HG03558 (cell line): ENCODE data around the gene ATP2B2.
"Not testable (repeated sequence)": the region's sequence is repeated elsewhere in the genome, so short reads cannot be mapped to it uniquely, and the experiment has no call there.

Experiments used
- ATAC-seq: cut with Tn5 transposase; IDR thresholded peaks from one replicate; pipeline ENCODE4 v1.9.1; 2021; ENCODE audit warnings: moderate number of reproducible peaks; ENCODE audit not compliant: unreplicated experiment; ENCODE audit errors: extremely low read depth

Gene ATP2B2

DNA sequence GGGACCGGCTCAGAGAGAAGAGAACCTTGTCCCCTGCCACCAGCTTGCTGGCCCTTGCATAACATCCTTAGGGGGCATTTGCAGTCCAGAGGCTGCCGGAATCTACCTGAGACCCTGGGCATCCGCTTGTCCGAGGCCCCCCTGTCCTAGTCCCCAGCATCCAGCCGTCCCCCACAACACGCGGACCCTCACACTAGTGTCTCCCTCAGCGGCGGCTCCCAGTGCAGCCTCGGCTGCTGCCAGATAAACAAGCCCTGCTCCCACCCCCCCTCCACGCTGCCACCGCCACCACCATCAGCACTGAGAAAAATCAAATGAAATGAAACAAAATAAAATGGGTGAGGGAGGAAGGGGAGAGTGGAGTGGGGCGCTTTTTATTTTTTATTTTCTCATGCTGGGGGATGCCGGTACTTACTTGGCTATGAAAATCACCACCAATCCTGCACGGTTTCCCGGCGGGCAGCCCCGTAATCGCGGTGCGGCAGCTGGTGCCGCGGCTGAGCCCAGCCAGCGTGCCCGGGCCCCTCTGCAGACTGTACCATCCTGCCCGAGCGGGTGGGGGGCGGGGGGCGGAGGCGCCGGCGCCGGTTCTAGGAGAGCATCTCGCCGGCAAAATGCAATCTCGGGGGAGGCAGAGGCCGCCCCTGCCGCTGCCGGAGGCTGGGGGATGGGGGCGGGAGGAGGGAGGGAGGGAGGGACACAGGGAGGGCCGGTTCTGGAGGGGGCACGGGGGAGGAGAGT is at the start of gene ATP2B2:
Gene ATP2B2 (minus strand): TSS at position 537 of the 741 bp plus-strand sequence. CDS start 56,043 bp downstream, outside the sequence.
- ATAC-seq, result no peak

DNA sequence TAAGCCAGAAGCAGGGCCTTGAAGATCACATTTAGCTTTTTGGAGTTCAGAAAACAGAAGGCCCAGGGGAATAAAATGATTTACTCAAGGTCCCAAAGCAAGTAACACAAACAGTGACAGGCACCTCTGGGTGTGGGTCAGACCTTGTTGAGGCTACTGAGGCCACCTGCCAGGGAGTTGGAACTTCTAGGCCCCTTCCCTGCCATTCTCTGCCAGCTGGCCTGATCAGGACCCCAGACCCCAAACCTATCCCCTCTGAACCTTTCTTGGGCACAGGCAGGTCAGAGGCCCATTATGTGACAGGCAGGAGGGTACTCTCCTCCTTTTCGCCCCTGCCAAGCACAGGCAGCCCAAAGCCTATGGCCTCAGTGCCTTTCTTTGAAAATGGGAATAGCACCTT is 49.4 kb upstream of the ATP2B2 start:
- no peak for ATAC-seq

DNA sequence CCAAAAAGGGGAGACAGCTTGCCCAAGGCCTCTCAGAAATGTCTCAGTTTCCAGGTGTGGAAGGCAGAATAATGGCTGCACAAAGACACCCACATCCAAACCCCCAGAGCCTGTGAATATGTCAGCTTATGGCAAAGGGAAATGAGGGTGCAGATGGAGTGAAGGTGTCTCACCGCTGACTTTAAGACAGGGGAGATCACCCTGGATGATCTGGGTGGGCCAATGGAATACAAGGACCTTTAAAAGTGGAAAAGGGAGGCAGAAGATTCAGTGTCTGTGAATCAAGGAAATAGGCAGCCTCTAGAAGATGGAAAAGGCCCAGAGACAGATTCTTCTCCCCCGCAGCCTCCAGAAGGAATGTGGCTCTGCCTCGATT is 48.8 kb upstream of the ATP2B2 start:
- ATAC-seq, result no peak

DNA sequence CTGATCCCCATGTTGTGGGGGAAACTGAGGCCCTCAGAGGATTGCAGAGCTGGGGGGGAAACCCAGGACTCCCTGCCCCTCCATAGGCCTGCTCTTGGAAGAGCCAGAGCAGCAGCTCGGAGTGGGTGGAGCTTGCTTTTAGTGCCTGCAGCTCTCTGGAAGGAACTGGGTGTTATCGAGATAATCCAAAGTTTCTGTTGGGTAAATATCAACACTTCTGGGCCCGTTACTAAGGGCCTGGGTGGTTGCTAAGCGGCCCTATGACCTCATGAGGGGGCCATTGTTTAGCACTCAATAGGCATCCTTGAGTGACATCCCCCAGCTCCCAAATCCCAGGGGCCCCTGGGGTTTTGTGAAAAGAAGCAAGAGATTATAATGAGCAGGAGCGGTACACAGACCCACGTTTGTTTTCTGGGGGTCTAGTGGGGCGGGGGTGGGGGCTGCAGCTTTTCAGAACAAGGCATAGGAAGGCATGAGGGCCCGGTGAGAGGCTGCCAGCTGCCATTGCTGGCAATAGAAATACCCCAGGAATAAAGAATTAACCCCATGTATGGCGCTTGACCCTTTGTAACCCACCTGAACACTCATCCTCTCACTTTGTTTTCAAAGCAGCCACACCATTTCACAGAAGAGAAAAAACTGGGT is 48.3 kb upstream of the ATP2B2 start:
- ATAC-seq, result no peak

DNA sequence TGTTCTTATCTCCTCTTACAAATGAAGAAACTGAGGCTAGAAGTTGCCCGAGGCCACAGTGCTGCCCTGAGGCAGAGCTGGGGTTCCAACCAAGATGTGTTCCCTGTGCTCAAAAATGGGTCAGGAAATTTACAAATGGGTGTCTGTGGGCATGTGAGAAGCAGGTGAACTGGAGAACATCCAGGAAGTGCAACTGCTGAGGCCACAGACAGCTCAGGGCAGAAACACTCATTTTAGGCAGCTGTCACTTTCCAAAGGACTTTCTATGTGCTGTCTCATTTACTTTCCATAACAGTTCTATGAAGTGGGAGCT is 47.2 kb upstream of the ATP2B2 start:
- ATAC-seq, result no peak

DNA sequence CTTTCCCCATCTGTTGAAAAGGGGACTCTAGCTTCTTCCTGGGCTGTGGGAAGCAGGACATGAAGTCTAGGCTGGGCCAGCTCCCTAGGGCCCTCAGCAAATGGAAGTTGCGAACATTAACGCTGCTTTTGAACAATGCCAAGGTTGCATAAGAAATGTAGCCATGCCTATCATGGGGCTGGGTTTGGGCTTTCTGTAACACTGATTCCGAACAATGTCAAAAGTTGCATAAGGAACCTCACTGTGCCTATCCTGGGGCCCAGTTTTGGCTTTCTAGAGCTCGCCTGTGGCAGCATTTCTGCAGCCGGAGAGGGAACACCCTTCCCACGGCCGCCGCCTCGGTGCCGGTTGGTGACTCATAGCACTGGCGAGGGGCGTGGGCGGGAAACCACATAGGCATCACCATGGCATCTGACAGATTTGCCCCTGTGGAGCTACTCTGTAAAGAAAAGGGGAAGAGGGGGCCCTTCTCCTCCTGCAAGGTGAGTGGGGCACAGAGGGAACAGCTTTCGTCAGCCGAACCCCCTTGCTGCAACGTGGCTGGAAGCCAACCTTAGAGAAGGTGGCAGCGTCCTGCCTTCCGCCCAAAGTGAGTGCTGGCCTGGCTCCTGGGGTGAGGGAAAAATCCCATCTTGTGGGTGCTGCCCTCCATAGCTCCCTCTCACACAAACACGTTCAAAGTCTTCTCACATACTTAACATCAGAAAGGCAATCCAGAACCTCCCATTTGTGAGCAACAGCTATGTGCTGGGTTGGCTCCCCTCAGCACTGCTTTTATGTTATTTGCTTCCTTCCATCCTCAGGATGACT is 46.6 kb upstream of the ATP2B2 start:
- ATAC-seq, result no peak

DNA sequence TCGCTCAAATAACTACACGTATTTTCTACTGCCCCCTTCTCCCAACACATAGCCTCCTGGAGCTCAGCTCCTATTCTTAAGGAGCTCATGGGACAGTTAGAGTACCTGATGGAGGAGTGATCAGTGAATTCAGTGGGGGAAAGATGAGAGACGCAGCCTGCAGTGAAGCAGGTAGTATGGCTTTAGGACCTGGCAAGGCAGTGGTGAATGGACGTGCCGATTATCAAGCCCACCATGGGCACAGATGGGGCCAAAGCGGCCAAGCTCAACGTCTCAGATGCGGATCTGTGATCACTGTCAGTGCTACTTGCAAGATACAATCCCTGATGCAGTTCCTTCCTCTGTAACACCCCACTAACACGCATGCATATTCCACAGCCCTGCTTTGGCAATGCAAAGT is 45.8 kb upstream of the ATP2B2 start:
- ATAC-seq, result no peak

DNA sequence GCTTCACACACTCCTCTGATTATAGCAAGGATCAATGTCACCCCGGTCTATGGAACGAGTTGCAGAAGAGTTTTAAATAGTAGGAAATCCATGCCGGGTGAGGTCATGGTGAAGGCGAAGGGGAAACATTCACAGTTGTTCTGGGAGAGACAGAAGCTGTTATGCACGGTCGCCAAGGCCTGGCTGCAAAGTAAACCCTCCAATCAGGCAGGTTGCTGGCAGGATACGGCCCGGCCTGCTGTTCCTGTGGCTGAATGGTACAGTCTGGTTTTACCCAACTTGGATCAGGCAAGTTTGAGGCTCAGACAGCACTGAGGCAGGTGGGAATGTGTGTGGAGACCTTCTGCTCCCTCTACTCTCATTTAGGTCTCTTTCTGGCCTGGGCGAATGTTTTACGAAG is 45.3 kb upstream of the ATP2B2 start:
- no peak for ATAC-seq

DNA sequence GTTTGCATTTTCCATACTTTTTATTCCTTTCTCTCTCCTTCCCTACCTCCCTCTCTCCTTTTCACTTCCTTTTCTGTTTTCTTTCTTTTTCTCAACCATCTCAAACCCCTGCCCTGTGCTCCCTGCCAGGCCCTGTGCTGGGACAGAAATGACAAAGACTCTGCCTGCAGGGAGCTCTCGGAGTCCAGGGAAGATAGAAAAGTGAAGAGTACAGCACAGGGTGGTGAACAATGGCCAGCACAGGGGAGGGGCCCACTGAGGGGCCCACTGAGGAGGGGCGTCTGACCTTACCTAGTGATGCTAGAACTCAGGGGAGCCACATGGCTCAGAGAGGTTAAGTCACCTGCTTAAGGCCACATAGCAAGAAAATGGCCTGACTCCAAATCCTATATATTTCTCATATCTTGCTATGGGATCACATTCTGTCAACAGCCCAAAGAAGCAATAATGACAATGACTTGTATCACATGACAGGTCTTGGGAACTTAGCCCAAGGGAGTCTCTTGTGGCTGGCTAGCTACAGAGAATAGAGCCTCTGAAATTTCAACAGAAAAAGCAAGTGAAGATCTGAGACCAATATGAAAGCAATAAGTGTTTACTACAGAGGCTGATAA is 44.3 kb upstream of the ATP2B2 start:
- ATAC-seq, result no peak

DNA sequence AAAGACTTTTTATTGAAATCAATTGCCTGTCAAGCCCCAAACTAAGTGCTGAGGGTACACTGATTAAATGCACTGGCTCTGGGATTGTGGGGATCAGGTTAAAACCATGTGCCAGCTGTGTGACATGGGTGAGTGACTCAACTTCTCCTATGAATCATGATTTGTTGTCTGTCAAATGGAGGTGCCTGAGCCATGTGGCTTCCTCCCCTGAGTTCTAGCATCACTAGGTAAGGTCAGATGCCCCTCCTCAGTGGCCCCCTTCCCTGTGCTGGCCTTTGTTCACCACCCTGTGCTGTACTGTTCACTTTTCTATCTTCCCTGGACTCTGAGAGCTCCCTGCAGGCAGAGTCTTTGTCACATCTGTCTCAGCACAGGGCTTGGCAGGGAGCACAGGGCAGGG is 43.6 kb upstream of the ATP2B2 start:
- no peak for ATAC-seq

DNA sequence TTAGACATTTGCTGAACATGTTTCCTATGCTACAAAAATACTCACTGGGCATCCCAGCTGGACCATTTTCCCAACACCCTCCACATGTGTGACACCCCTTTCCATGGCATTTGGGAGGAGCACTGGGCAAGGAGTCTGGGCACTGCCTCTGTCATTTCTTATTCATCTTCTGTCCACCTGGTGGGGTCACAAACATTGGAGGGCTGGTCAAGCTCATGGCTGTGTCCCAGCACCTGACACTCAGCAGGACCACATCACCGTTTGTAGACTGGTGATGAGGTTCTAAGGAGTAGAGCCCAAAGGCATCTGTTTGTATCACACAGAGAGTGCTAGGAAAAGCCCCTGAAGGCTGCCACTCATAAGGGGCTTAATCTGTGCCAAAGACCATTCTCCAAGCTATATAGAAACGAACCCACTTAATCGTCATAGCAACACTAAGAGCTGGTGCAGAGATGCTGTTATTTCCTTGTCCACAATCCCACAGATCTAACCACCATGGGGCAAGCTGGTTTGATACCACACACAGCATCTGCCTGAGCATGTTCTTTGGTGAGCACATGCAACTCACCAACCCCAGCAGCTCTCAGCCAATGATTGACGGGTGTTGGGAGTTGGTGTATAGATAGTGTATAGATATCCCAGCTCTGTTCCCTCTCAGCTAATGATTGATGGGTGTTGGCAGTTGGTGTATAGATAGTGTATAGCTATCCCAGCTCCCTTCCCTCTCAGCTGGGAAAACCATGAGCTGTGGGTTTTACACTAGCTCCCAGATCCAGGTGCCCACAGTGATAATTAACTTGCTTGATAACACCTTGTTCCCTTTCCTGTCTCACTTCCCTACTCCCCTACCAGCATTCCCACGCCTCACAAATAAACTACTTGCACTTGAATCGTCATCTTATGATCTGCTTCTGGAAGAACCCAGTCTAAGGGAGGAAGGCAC is 42.7 kb upstream of the ATP2B2 start:
- ATAC-seq, result no peak

DNA sequence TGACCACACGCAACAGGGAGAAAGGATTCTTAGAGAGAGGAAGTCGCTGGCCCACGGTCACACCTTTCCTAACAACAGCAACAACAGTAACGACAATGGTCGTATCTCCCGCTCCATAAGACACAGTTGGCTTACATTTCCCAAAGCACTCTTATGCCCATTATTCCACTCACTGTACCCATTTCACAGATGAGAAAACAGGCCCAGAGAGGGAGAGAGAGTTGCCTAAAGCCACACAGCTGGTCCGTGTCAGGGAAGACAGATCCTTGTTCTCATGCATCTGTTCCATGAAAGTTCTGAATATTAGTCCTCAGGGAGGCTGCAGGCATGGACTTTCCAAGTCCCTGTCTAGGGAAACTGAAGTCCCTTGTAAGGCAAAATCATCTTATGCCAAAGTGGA is 42.0 kb upstream of the ATP2B2 start:
- no peak for ATAC-seq

DNA sequence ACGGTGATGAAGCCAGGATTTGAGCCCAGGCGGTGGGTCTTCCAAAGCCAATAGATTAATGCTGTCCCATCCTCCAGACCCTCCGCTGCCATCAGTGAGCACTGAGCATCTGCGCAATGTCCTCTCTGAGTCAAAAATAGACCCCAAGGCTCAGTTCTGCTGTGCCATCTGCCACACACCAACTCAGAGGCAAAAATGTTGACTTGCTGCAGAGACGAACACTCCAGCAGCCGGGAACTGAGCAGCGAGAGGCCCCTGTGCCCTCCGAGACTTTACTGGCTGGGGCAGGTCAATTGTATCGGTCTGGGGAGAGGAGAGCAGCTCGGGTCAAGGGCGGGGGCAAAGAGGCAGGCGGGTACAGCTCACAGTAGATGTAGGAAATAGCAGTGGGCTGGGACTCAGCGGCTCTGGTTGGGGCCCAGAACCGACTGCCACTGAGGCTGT is 41.5 kb upstream of the ATP2B2 start:
- ATAC-seq, result no peak

DNA sequence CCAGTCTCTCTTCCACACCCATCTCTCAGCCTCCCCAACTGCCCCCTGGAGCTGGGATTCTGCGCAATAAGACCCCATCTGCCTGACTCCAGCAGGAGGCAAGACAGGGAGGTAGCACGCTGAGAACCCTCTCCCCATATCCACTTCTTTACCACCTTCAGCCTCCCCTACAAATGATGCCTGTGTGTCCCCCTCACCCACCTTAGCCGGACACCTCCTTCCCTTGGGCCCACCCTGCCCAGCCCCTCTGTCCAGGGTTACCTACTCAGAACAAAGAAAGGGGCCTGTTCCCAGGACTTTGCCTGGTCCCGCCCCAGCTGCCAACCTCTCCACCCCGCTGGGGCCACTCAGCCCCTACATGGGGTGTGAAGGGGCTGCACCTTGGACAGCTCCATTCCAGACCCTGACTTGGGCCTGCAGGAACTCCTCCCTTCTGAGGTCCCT is 40.8 kb upstream of the ATP2B2 start:
- ATAC-seq, result no peak

DNA sequence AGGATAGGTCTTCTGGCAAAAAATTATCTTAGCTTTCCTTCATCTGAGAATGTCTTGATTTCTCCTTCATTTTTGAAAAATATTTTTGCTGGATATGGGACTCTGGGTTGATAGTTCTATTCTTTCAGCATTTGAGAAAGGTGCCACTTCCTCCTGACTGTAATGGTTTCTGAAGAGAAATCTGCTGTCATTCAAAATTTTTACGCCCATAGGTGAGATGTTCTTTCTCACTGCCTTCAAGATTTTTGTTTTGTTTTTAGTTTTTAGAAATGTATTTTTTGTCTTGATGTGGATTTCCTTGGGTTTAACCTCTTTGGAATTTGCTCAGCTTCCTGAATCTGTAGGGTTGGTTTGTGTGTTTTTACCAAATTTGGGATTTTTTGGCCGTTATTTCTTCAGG is 37.1 kb upstream of the ATP2B2 start:
- ATAC-seq, result no peak

DNA sequence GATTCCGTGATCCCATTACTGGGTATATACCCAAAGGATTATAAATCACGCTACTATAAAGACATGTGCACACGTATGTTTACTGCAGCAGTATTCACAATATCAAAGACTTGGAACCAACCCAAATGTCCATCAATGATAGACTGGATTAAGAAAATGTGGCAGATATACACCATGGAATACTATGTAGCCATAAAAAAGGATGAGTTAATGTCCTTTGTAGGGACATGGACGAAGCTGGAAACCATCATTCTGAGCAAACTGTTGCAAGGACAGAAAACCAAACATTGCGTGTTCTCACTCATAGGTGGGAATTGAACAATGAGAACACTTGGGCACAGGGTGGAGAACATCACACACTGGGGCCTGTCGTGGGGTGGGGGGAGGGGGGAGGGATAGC is 35.0 kb upstream of the ATP2B2 start:
- ATAC-seq, result not testable (repeated sequence)

DNA sequence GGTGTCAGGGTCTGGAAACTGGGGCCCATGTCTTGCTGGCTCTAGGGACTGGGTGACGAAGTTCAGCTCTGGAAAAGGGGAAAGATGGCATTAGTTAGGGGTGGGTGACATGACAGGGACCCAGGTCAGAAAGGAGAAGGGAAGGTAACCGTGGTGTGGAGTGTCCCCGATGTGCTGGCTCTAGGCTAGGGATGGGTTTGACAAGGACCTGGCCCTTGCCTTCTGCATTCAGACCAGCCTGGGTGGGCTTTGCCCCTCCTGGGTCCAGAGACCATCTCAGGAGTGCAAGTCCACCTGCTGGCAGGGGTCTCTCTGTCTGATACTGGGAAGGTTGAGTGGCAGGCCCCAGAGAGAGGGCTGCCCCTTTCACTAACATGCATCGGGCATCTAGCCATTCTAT is 28.7 kb upstream of the ATP2B2 start:
- no peak for ATAC-seq

DNA sequence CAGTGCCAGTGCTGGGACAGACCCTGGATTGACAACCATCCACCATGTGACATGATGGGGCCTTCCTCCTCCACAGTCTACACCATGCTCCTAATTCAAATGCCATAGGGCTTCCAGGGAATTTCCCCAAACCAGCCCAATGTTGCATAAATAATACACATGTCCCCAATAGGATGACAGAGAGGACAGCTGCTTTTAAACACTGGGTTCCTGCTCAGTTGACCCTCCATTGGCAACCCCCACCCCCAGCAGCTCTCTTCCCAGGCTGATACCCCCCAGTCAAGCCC is 28.3 kb upstream of the ATP2B2 start:
- ATAC-seq, result no peak

DNA sequence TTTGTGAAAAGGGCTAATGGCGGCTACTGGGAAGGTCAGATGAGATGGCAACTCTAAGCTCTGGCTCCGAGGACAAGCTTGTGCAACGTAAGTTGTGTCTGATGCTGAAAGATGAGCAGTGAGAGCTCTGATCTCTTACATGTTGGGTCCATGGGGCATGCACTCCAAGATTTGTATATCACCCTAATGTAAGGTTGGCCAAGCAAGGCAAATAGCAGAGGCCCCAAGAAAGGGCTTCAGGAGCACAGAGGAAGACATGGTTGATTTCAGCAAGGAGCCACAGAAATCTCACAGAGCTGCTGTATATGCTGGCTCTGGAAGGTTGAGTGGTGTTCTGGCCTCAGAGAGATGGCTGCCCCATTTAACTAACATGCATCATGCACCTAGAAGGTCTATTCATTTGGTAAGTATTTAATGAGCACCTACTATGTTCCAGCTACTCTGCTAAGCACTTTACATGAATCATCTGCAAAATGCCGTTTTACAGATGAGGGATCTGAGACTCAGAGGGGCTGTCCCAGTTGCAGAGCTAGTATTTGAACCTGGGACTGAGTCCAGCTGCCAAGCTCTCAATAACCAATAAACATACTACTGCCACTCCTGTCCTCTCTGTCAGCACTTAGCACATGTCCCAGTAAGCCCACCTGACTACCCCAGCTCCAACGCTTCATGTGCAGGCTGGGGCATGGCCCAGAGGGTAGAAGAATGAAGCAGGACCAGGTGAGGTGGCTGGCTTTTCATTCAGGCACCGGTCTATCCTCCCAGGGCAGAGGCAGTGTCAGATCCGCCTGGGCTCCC is 27.8 kb upstream of the ATP2B2 start:
- ATAC-seq, result no peak
